Measurements from ENCODE around the gene FIGN.

The FIGN gene

DNA sequence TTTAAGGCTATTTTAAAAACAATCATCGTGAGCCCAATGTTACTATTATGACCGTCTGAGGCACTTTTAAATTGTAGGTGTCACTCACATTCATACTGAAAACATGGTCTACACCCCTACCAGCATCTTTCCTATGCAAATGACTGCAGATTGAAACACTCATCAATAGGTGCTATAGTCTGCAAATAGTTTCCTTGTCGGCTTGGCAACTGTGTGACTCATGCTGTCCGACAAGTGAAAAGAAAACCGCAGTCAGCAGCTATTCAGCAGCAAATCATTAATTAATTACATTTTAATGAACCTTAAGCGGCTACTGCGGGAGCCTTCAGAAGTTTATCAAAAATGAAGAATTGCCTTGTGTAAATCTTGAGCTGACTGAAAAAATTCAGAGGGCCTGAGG lies 134.4 kb downstream of the FIGN start:
- Histone ChIP-seq H3K27me3 (ENCODE audit: insufficient read depth, low read length) (no peaks in the 10 kb centered on the region), H2AFZ (ENCODE audit: low read length) (no peak overlapping the region), H3K9ac (ENCODE audit: low read length) (no peak overlapping the region), H3K36me3 (ENCODE audit: insufficient read depth, low read length) (no peaks in the 10 kb centered on the region), H3K4me2 (ENCODE audit: low read length) (no peak overlapping the region), H3K9me2 (ENCODE audit: low read depth, low read length) (no peaks in the 10 kb centered on the region), H3K27ac (ENCODE audit: low read depth, low read length, poor library complexity, severe bottlenecking) (no peak overlapping the region), H4K20me1 (ENCODE audit: insufficient read depth, low read length) (no peaks in the 10 kb centered on the region), H3K79me2 (ENCODE audit: insufficient read depth, low read length) (no peaks in the 10 kb centered on the region), H3F3A (ENCODE audit: insufficient read depth, low read length) (no peaks in the 10 kb centered on the region), H3K4me3 (ENCODE audit: low read depth, low read length, poor library complexity, severe bottlenecking) (no peak overlapping the region), H3K9me3 (ENCODE audit: low read length) (no peaks in the 10 kb centered on the region), H3K4me1 (ENCODE audit: insufficient read depth, low read length, severe bottlenecking) (no peaks in the 10 kb centered on the region)
- TF ChIP-seq, protein P1, sequence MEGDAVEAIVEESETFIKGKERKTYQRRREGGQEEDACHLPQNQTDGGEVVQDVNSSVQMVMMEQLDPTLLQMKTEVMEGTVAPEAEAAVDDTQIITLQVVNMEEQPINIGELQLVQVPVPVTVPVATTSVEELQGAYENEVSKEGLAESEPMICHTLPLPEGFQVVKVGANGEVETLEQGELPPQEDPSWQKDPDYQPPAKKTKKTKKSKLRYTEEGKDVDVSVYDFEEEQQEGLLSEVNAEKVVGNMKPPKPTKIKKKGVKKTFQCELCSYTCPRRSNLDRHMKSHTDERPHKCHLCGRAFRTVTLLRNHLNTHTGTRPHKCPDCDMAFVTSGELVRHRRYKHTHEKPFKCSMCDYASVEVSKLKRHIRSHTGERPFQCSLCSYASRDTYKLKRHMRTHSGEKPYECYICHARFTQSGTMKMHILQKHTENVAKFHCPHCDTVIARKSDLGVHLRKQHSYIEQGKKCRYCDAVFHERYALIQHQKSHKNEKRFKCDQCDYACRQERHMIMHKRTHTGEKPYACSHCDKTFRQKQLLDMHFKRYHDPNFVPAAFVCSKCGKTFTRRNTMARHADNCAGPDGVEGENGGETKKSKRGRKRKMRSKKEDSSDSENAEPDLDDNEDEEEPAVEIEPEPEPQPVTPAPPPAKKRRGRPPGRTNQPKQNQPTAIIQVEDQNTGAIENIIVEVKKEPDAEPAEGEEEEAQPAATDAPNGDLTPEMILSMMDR (IDR thresholded peaks at IDR 0.05; ENCODE audit: low read length) = no peak
- no peak for TF ChIP-seq EZH2 (IDR thresholded peaks at IDR 0.05; ENCODE audit: borderline replicate concordance, low read length)

GRCh38 chr2:163600801-163601200 lies 135.0 kb downstream of the FIGN start:
- H3K4me1 ChIP-seq (ENCODE audit: insufficient read depth, low read length, severe bottlenecking) = no peaks in the 10 kb centered on the region
- H3F3A ChIP-seq (ENCODE audit: insufficient read depth, low read length) = no peaks in the 10 kb centered on the region
- H3K36me3 ChIP-seq (ENCODE audit: insufficient read depth, low read length) = no peaks in the 10 kb centered on the region
- H3K9me3 ChIP-seq (ENCODE audit: low read length) = no peaks in the 10 kb centered on the region
- TF ChIP-seq, protein P1 (IDR thresholded peaks at IDR 0.05; ENCODE audit: low read length) = no peak
- no peak for TF ChIP-seq EZH2 (IDR thresholded peaks at IDR 0.05; ENCODE audit: borderline replicate concordance, low read length)
- no peak overlapping the region for H2AFZ ChIP-seq (ENCODE audit: low read length)
- H4K20me1 ChIP-seq (ENCODE audit: insufficient read depth, low read length) = no peaks in the 10 kb centered on the region
- no peak overlapping the region for H3K27ac ChIP-seq (ENCODE audit: low read depth, low read length, poor library complexity, severe bottlenecking)
- H3K79me2 ChIP-seq (ENCODE audit: insufficient read depth, low read length) = no peaks in the 10 kb centered on the region
- H3K4me3 ChIP-seq (ENCODE audit: low read depth, low read length, poor library complexity, severe bottlenecking) = no peak overlapping the region
- H3K9me2 ChIP-seq (ENCODE audit: low read depth, low read length) = no peaks in the 10 kb centered on the region
- no peaks in the 10 kb centered on the region for H3K27me3 ChIP-seq (ENCODE audit: insufficient read depth, low read length)
- H3K4me2 ChIP-seq (ENCODE audit: low read length) = no peak overlapping the region
- H3K9ac ChIP-seq (ENCODE audit: low read length) = no peak overlapping the region

GRCh38 chr2:163595028-163595427 lies 140.8 kb downstream of the FIGN start:
- Histone ChIP-seq H3K4me1 (ENCODE audit: insufficient read depth, low read length, severe bottlenecking) (no peaks in the 10 kb centered on the region), H3K9me2 (ENCODE audit: low read depth, low read length) (no peaks in the 10 kb centered on the region), H4K20me1 (ENCODE audit: insufficient read depth, low read length) (no peaks in the 10 kb centered on the region), H3K36me3 (ENCODE audit: insufficient read depth, low read length) (no peaks in the 10 kb centered on the region), H3K27ac (ENCODE audit: low read depth, low read length, poor library complexity, severe bottlenecking) (no peak overlapping the region), H3K27me3 (ENCODE audit: insufficient read depth, low read length) (no peaks in the 10 kb centered on the region), H3K4me3 (ENCODE audit: low read depth, low read length, poor library complexity, severe bottlenecking) (no peak overlapping the region), H3K9me3 (ENCODE audit: low read length) (no peaks in the 10 kb centered on the region), H3K9ac (ENCODE audit: low read length) (no peak overlapping the region), H3F3A (ENCODE audit: insufficient read depth, low read length) (no peaks in the 10 kb centered on the region), H2AFZ (ENCODE audit: low read length) (no peak overlapping the region), H3K79me2 (ENCODE audit: insufficient read depth, low read length) (no peaks in the 10 kb centered on the region), H3K4me2 (ENCODE audit: low read length) (no peak overlapping the region)
- TF ChIP-seq, protein P1 (IDR thresholded peaks at IDR 0.05; ENCODE audit: low read length) = no peak
- no peak for TF ChIP-seq EZH2 (IDR thresholded peaks at IDR 0.05; ENCODE audit: borderline replicate concordance, low read length)
